GM12878 (cell line): ENCODE measurements around the gene LGMN. TPM values are rescaled to one million over a fixed set of nuclear protein-coding genes. Genes with fewer than 3 reads are reported as not detected.
A peak's percentile ranks its signal among the peaks of the same experiment; 100 is the strongest.

Experiments used
- CBX3 ChIP-seq: fragments of 200-600 bp; sonication (generic); IDR thresholded peaks from 2 replicates; pipeline ENCODE4 v1.6.1; 2016; ENCODE audit warnings: low read depth, borderline replicate concordance
- CEBPZ ChIP-seq: fragments of 150-350 bp; IDR thresholded peaks from 2 replicates; pipeline ENCODE4 v1.6.1; 2016; ENCODE audit warnings: low read depth, low read length
- E2F8 ChIP-seq: fragments of 450-650 bp; IDR thresholded peaks from 2 replicates; pipeline ENCODE4 v1.6.1; 2018; ENCODE audit warnings: mild to moderate bottlenecking, low read depth, moderate library complexity; ENCODE audit not compliant: partially characterized antibody
- HDGF ChIP-seq: fragments of 450-650 bp; IDR thresholded peaks from 2 replicates; pipeline ENCODE4 v1.6.1; 2016; ENCODE audit warnings: antibody characterized with exemption
- ZBTB11 ChIP-seq: fragments of 450-650 bp; formaldehyde crosslinking; IDR thresholded peaks from 2 replicates; pipeline ENCODE4 v1.5.0; 2022; ENCODE audit warnings: mild to moderate bottlenecking, missing genetic modification characterization
- polyA plus RNA-seq, 11 experiments: library from polyadenylated mRNA; depleted of rRNA in 4 of 11; unstranded in 6 of 11; stranded (reverse) in 5 of 11; fragments of >200 nt; fragmentation: Nextera tagmentation in 4 of 11; fragmentation: Illumina TruSeq in 1 of 11; extraction: Ambion mirVana in 4 of 11; extraction: Trizol in 1 of 11; gene quantifications; 1 replicate in 1 of 11; 2 replicates in 10 of 11; pipeline versions ENCODE4 v1.2.1 to v1.2.3, GENCODE V29; 2011 to 2016; ENCODE audit warnings: inconsistent platforms in 2 of 11, missing spikeins in 2 of 11, low read depth in 1 of 11
- total RNA-seq, 4 experiments: library from RNA; depleted of rRNA in 3 of 4; stranded (reverse); fragments of >200 nt in 3 of 4; fragmentation: Illumina TruSeq in 1 of 4; extraction: Trizol in 1 of 4; gene quantifications; 2 replicates each; pipeline versions ENCODE4 v1.2.1 to v1.2.3, GENCODE V29; 2013 to 2021

The LGMN gene
- total and polyA plus RNA-seq, 10 of the 15 experiments (the other 5 are each of a cell fraction or from before 2014, with no cell fraction given), result 0.71 to 192 (median 3.9) TPM

- TF ChIP-seq CEBPZ, result no peak
- TF ChIP-seq E2F8, result no peak
- TF ChIP-seq HDGF, result peak; percentile 45; the same call in 1 of the 2 replicates
- TF ChIP-seq ZBTB11 (CRISPR knock-in tag), result no peak
- TF ChIP-seq CBX3, result no peak
These were observed 72.5 kb downstream of the LGMN start (continued) for GRCh38 chr14:92675976-92676375.
